Smooth muscle cell (in vitro differentiated cells): Measurements from ENCODE around the gene KIF21B. TPM values are rescaled to one million over a fixed set of nuclear protein-coding genes. Genes with fewer than 3 reads are reported as not detected.

Experiments used
- DNase-seq: peaks from one replicate; lab custom pipeline; 2025; ENCODE audit not compliant: unreplicated experiment; lab: John Stamatoyannopoulos, UW
- H2AFZ ChIP-seq: fragments of 200-600 bp; sonication (generic); 2 replicates; pipeline ENCODE4 v1.6.0; 2016; ENCODE audit warnings: antibody characterized with exemption, low read depth, mild to moderate bottlenecking
- H3F3A ChIP-seq: fragments of 200-600 bp; sonication (generic); 2 replicates; pipeline ENCODE4 v1.6.0; 2017; ENCODE audit warnings: antibody characterized with exemption, low read depth
- H3K27ac ChIP-seq: fragments of 200-600 bp; sonication (generic); 2 replicates; pipeline ENCODE4 v1.5.1; 2016; ENCODE audit warnings: low read depth, mild to moderate bottlenecking
- H3K27me3 ChIP-seq: fragments of 200-600 bp; sonication (generic); 2 replicates; pipeline ENCODE4 v1.6.1; 2016; ENCODE audit warnings: low read depth, mild to moderate bottlenecking
- H3K36me3 ChIP-seq: fragments of 200-600 bp; sonication (generic); 2 replicates; pipeline ENCODE4 v1.5.1; 2016; ENCODE audit warnings: low read depth
- H3K4me1 ChIP-seq: fragments of 200-600 bp; sonication (generic); 2 replicates; pipeline ENCODE4 v1.5.1; 2016; ENCODE audit warnings: low read depth
- H3K4me2 ChIP-seq: fragments of 200-600 bp; sonication (generic); 2 replicates; pipeline ENCODE4 v1.6.0; 2016; ENCODE audit warnings: mild to moderate bottlenecking
- H3K4me3 ChIP-seq: fragments of 200-600 bp; sonication (generic); 2 replicates; pipeline ENCODE4 v1.5.1; 2016; ENCODE audit warnings: mild to moderate bottlenecking
- H3K79me2 ChIP-seq: fragments of 200-600 bp; sonication (generic); 2 replicates; pipeline ENCODE4 v1.6.0; 2016; ENCODE audit warnings: low read depth, mild to moderate bottlenecking
- H3K9ac ChIP-seq: fragments of 200-600 bp; sonication (generic); 2 replicates; pipeline ENCODE4 v1.6.0; 2016; ENCODE audit warnings: low read depth
- H3K9me3 ChIP-seq: fragments of 200-600 bp; sonication (generic); replicated peaks from 2 replicates; pipeline ENCODE4 v1.5.1; 2016; ENCODE audit warnings: low read depth
- H4K20me1 ChIP-seq: fragments of 200-600 bp; sonication (generic); 2 replicates; pipeline ENCODE4 v1.6.0; 2016; ENCODE audit warnings: low read depth
- CTCF ChIP-seq: fragments of 200-600 bp; sonication (generic); IDR thresholded peaks from 2 replicates; pipeline ENCODE4 v1.5.1; 2017; ENCODE audit warnings: borderline replicate concordance, mild to moderate bottlenecking, antibody characterized with exemption; ENCODE audit not compliant: insufficient read depth, poor library complexity, severe bottlenecking
- WGBS: methylation state at CpG from one replicate; pipeline ENCODE4 v1.1.7; 2016; ENCODE audit warnings: low lambda C conversion rate; 5-methylcytosine and 5-hydroxymethylcytosine counted together
- polyA plus RNA-seq: library from polyadenylated mRNA; unstranded; fragments of >200 nt; fragmentation: Nextera tagmentation; extraction: Ambion mirVana; gene quantifications from 2 replicates; pipeline ENCODE4 v1.2.1, GENCODE V29; 2016
- total RNA-seq: library from RNA; depleted of rRNA; stranded (reverse); fragments of >200 nt; gene quantifications from 2 replicates; pipeline ENCODE4 v1.2.3, GENCODE V29; 2014

The KIF21B gene
- total and polyA plus RNA-seq, 2 experiments from 2014 or later: 1.0 to 1.9 TPM

GRCh38 chr1:201019321-201019977, 4.1 kb downstream of the KIF21B start:
- Histone ChIP-seq H3K4me1 (peaks cover 69% of the 10 kb centered on the region), H2AFZ (no peak overlapping the region), H3K27me3 (no peaks in the 10 kb centered on the region), H4K20me1 (no peaks in the 10 kb centered on the region), H3F3A (peaks cover 9% of the 10 kb centered on the region), H3K9me3 (no peaks in the 10 kb centered on the region), H3K79me2 (no peaks in the 10 kb centered on the region), H3K4me3 (no peak overlapping the region), H3K4me2 (peak overlapping the region; percentile 1), H3K36me3 (no peaks in the 10 kb centered on the region), H3K27ac (no peak overlapping the region), H3K9ac (no peak overlapping the region)
- no peak for TF ChIP-seq CTCF
- WGBS: 76% methylated on average over 5 of the region's 5 CpGs
- DNase-seq: no peak

GRCh38 chr1:201017828-201018163, 5.7 kb downstream of the KIF21B start:
- Histone ChIP-seq H3K36me3 (no peaks in the 10 kb centered on the region), H3K27me3 (no peaks in the 10 kb centered on the region), H3K4me1 (peaks cover 70% of the 10 kb centered on the region)

GRCh38 chr1:201016943-201017827, 6.3 kb downstream of the KIF21B start:
- Histone ChIP-seq H3K9me3 (no peaks in the 10 kb centered on the region), H3K27ac (peak overlapping the region; percentile 63), H3K9ac (no peak overlapping the region), H3K4me2 (peak overlapping the region; percentile 77), H2AFZ (no peak overlapping the region), H3K79me2 (no peaks in the 10 kb centered on the region), H3F3A (peaks cover 11% of the 10 kb centered on the region), H3K27me3 (no peaks in the 10 kb centered on the region), H3K4me1 (peaks cover 64% of the 10 kb centered on the region), H4K20me1 (no peaks in the 10 kb centered on the region), H3K36me3 (no peaks in the 10 kb centered on the region), H3K4me3 (no peak overlapping the region)
- peak; percentile 38 for DNase-seq
- no peak for TF ChIP-seq CTCF
- 42% methylated on average over 9 of the region's 9 CpGs for WGBS

More at GRCh38 chr1:201017828-201018163, 5.7 kb downstream of the KIF21B start:
- Histone ChIP-seq H3K4me2 (peak overlapping the region; percentile 77), H4K20me1 (no peaks in the 10 kb centered on the region), H2AFZ (no peak overlapping the region), H3F3A (peaks cover 11% of the 10 kb centered on the region), H3K9me3 (no peaks in the 10 kb centered on the region), H3K27ac (peak overlapping the region; percentile 6), H3K9ac (no peak overlapping the region), H3K79me2 (no peaks in the 10 kb centered on the region), H3K4me3 (no peak overlapping the region)
- no peak for TF ChIP-seq CTCF
- DNase-seq: no peak
- WGBS: 73% methylated on average over 2 of the region's 2 CpGs
